NCI-H1105 treated with DMSO at 0.1 percent for 48 hours (cell line): ENCODE data around the gene KCNMA1.
"Not testable (repeated sequence)": the region's sequence is repeated elsewhere in the genome, so short reads cannot be mapped to it uniquely, and the experiment has no call there.

Experiments used
- DNase-seq: peaks from one replicate; lab custom pipeline; 2025; lab: John Stamatoyannopoulos, UW

Gene KCNMA1

GRCh38 chr10:77637532-77638320 is at the start of gene KCNMA1:
Gene KCNMA1 (minus strand): TSS chr10:77637808.
- peak; percentile 38 for DNase-seq

GRCh38 chr10:77686650-77687417 is 49.2 kb upstream of the KCNMA1 start:
- DNase-seq, result no peak

- no peak for DNase-seq
These were observed 48.5 kb upstream of the KCNMA1 start for GRCh38 chr10:77686096-77686495.

- peak; percentile 89 for DNase-seq
These were observed 47.8 kb upstream of the KCNMA1 start for GRCh38 chr10:77685432-77685831.

- not testable (repeated sequence) for DNase-seq
These were observed 45.5 kb upstream of the KCNMA1 start for GRCh38 chr10:77683088-77683432.

GRCh38 chr10:77682393-77683087 is 44.9 kb upstream of the KCNMA1 start:
- DNase-seq, result no peak

- no peak for DNase-seq
These were observed 44.2 kb upstream of the KCNMA1 start for GRCh38 chr10:77681839-77682238.

- DNase-seq, result no peak
These were observed 43.2 kb upstream of the KCNMA1 start for GRCh38 chr10:77680811-77681210.

- no peak for DNase-seq
These were observed 42.5 kb upstream of the KCNMA1 start for GRCh38 chr10:77680065-77680464.

GRCh38 chr10:77679217-77679616 is 41.6 kb upstream of the KCNMA1 start:
- no peak for DNase-seq

GRCh38 chr10:77678146-77678545 is 40.5 kb upstream of the KCNMA1 start:
- DNase-seq, result no peak

GRCh38 chr10:77675347-77675746 is 37.7 kb upstream of the KCNMA1 start:
- DNase-seq, result no peak

- no peak for DNase-seq
These were observed 36.0 kb upstream of the KCNMA1 start for GRCh38 chr10:77673515-77674140.

GRCh38 chr10:77673101-77673500 is 35.5 kb upstream of the KCNMA1 start:
- DNase-seq, result no peak

GRCh38 chr10:77671594-77672252 is 34.1 kb upstream of the KCNMA1 start:
- DNase-seq, result no peak

- DNase-seq, result no peak
These were observed 33.3 kb upstream of the KCNMA1 start for GRCh38 chr10:77670817-77671443.

- DNase-seq, result no peak
These were observed 32.3 kb upstream of the KCNMA1 start for GRCh38 chr10:77669892-77670291.

GRCh38 chr10:77667426-77668324 is 30.1 kb upstream of the KCNMA1 start:
- DNase-seq, result peak; percentile 46

- DNase-seq, result no peak
These were observed 29.2 kb upstream of the KCNMA1 start for GRCh38 chr10:77666821-77667220.

GRCh38 chr10:77664696-77665095 is 27.1 kb upstream of the KCNMA1 start:
- no peak for DNase-seq
